Pulmonary artery endothelial cell (primary cell): Measurements from ENCODE around the gene ALDH3A1. TPM values are rescaled to one million over a fixed set of nuclear protein-coding genes. Genes with fewer than 3 reads are reported as not detected.

Experiments used
- DNase-seq: peaks from one replicate; pipeline ENCODE4 v3.0.0-alpha.2; 2011; ENCODE audit warnings: low read depth, low spot score
- total RNA-seq: library from RNA; depleted of rRNA; stranded (reverse); fragments of >200 nt; gene quantifications from 2 replicates; pipeline ENCODE4 v1.2.3, GENCODE V29; 2014

The ALDH3A1 gene
- total RNA-seq, 1 donor from 2014 or later, result 1.5 TPM

- no peak for DNase-seq
Observed at GRCh38 chr17:19760746-19761145, 12.6 kb upstream of the ALDH3A1 start.

- no peak for DNase-seq
Observed at GRCh38 chr17:19759568-19760549, 11.8 kb upstream of the ALDH3A1 start.

- DNase-seq, result no peak
Observed at GRCh38 chr17:19757536-19758180, 9.6 kb upstream of the ALDH3A1 start.

- DNase-seq, result no peak
Observed at GRCh38 chr17:19756546-19756945, 8.4 kb upstream of the ALDH3A1 start.

DNA sequence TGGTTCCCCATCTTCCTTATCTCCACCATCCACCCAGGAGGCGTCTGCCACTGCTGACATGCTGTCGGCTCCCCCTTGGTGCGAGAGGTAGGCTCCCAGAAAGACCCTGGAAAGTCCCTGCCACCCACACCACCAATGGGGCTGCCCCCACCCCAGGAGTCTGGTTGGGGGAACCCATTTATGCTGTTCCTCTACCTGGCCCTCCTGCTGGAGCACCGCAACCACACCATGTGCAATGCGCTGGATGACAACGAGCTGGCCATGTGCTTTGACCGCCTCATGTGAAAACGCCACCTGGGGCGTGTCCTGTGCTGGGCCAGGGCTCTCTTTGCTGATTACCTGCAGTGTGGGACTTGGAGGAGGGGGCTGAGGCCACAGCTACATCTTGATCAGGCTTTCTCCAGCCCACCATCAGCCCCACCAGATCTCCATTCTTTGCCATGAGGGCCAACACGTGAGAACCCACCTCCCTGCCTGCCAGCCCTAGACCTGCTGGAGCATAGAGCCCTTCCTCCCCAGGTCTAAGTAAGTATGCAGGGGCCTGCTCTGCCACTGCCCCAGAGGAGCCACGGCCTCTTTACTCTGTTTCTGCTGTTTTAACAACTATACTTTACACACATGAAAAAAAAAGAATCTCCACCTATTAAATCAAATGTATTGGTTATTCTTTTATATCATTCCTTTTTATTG is 7.9 kb upstream of the ALDH3A1 start:
- DNase-seq, result no peak

- no peak for DNase-seq
Observed at GRCh38 chr17:19755392-19755791, 7.3 kb upstream of the ALDH3A1 start.

DNA sequence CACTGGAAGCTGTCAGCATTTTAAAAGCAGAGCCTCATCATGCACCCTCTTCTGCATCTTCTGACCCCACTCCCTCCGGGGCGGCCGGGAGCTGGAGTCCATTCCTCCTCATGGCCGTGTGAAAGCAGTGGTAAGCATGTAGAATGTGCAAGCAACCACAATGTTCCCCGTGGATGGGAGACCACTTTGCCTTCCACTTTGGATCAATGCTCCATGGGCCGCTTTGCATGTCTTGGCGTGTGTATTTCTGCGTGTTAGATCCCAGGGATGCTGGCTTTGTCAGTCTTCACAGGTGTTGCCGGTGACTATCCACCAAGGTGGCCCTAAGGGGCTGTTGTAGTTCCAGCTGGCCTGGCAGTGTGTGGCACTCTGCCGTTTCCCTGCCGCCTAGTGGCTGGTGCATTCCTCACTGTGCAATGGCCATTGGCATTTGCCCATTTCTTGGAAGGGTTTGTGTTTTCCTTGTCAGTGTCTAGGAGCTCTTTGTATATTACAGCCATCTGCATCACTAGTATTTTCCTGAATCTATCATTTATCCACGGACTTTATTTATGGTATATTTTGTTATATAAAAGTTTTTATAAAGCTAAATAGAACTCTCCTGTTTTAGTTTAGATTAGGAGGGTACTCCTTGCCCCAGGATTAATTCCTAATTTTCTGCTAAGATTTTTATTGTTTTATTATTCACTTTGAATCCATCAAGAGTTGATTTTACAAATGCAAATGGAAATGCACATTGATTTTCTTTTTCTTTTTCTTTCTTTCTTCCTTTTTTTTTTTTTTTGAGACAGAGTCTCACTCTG is 5.8 kb upstream of the ALDH3A1 start:
- DNase-seq, result no peak

DNA sequence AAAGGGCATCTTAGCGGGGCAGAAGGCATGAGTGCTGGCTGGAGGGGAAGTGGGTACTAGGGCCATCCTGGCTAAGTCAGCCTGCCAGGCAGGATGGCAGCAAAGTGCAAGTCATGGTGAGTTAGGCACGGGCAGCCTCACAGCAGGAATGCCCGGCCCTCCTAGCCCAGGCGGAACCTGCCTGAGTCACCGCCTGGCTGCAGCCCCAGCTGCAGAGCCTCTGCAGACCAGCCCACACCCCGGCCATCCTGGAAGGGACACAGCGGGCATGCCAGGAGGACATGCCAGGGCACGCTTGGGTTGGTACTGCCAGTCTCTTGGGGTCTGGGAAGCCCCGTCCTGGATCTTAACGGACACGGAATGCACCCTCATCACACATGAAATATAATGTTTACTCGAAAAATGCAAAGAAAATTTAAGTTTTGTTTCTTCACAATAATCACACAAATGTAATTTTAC is 5.0 kb upstream of the ALDH3A1 start:
- peak; percentile 69 for DNase-seq

- no peak for DNase-seq
Observed at GRCh38 chr17:19752216-19753050, 4.3 kb upstream of the ALDH3A1 start.

- no peak for DNase-seq
Observed at GRCh38 chr17:19750835-19751234, 2.7 kb upstream of the ALDH3A1 start.

DNA sequence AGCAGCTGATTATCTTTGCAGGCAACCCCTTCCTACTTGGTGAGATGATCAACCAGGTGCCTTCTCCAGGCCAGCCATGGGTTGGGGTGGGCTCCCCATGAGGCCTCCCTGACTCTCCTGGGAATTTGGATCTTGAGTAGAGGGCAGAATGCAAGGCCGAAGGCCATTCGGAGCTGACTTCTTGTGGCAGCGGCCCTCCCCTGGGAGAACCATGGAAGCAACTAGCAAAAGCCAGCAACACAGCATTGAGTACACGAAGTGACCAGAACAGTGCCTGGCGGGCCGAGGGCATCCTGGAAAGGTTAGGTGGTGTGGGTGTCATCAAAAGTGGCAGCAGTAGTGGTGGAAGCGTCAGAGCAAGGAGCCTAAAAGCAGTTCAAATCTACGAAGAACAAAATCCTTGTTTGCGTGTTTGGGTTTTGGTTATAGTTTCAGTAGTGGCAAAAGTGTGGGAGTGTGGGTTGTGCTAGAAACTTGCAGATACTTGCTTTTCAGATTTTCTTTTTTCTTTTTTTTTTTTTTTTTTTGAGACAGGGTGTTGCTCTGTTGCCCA is 2.0 kb upstream of the ALDH3A1 start:
- no peak for DNase-seq

GRCh38 chr17:19748807-19749193 is 702 bp upstream of the ALDH3A1 start:
- DNase-seq, result no peak

DNA sequence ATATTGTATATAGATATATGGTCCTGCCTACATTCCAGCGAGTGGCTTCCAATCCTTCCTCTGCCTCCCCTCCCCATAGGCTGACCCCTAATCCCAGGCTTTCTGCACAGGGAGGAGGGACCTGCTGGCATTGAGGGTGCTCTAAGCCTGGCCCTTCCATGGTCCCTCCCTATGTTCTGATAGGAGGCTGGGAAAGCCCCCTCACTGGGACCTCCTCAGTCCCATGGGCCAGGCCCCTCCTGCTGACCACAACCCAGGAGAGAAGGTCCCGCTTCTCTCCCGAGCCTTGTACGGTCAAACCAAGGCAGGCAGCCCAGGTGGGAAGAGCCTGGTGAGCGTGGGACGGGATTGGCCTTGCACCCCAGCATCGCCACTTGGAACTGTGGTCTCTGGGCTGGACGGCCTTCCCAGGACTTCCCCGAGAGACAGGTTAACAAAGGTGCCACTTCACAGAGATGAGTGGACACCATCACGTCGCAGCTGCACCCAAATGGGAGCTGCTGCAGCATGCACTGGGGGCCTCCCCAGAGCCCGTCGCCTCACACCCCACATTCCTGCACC is 859 bp downstream of the ALDH3A1 start:
- no peak for DNase-seq

DNA sequence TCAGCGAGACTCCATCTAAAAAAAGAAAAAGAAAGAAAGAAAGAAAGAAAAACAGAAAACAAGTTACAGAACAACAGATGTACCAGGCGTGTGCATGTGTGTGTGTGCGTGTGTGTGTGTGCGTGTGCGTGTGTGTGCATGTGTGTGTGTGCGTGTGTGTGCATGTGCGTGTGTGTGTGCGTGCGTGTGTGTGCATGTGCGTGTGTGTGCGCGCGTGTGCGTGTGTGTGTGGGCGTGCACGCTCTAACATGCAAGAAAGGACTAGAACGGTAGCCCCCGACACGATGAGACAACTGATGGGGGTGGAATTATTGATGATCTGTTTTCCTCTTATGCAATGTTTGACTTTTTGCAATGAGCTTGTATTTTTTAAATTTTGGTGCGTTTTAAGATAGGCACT is 1.6 kb downstream of the ALDH3A1 start:
- no peak for DNase-seq

DNA sequence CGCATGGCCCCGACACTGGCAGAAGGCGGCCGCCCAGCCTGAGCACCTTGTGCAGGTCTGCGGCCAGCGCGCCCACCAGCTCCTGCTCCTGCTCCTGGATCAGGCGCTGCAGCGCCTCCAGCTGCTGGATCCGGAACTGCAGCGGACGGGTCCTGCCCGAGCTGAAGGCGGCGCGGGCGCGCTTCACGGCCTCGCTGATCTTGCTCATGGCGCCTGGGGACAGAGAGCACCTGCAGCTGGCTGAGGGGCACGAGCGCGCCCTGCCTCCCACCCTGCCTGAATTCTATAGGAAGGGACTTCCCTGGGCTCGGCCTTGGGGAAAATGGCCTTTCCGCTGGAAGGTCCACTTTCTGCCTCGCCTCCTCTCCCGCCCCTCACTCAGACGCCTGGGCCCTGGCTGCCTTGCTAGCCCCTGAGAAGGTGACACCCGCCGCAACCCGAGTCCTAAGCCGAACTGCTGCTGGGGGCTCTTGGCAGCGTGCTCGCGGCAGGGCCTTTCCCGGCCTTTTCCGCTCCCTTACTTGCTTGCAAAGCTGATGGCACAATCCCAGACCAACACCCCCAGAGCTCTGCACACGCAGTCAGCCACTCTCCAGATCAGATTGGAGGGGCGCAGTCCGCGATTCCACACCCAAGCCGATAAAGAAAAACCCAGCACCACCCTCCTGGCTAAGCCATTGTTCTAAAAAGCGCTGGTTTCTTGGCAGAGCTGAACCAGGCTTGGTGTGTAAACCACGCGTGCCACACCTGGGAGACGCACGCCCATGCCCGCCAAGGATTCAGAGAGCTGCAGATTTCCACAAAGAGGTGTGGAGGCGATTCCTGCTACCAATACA is 3.0 kb downstream of the ALDH3A1 start:
- DNase-seq, result peak; percentile 37

DNA sequence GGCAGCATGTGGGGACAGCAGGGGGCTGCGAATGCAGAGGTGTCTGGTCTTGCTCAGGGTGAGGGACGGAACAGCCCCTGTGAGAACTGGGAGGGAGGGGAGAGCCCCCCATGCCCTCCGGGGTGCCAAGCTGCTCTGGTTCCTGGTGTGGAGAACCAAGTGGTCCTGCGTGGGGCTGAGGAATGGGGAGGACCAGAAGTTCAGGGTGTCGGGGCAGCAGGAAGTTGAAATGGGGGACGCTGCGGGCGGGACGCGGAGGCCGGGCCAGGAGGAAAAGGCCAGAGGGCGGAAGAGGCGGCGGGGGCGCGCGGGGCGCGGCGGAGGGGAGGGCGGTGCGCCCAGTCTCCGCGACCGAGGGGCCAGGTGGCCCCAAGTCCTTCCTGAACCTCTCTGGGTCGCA is 3.6 kb downstream of the ALDH3A1 start:
- no peak for DNase-seq

GRCh38 chr17:19743101-19744100 is 4.7 kb downstream of the ALDH3A1 start:
- no peak for DNase-seq
